ENCODE results near the gene CREBBP.

Gene CREBBP

DNA sequence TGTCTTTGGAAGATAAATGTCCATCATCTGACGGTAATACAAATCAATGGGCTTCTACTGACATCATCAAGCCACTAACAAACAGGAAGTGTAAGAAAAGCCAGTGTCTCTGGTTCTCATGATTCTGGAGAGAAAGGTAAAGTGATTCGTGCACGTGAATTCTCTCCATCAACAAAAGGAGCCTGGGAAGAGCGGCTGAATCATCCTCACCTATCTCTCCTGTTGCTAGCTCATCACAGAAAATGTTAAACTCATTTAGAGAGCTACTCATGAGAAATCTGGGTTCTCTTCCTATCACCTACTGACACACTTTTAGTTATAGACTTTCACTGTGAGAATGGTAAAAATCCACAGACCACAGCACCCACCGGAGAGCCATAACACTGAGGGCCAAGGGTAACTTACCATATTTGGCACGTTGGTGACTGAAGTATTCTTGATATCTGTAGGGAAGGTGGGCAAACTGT is 70.3 kb downstream of the CREBBP start:
- POLR2A ChIA-PET, result no interaction called here
- DNase-seq, result no peak
- 100% methylated on average over 5 of the region's 6 CpGs for WGBS (ENCODE audit: insufficient coverage)
- CTCF ChIA-PET, result interaction anchor here (1.2 kb wide), 1 partner anchor 26 kb away, joined by 3 read pairs; no protein-coding TSS in a partner anchor
- Histone ChIP-seq H3K9me3 (ENCODE audit: control extremely low read depth in 1 of 5, control insufficient read depth in 4 of 5, insufficient read depth in 2 of 5, low read depth in 1 of 5, low read length in 4 of 5) (no peaks in the 10 kb centered on the region), H3K36me3 (ENCODE audit: control insufficient read depth in 4 of 4, insufficient read depth in 4 of 4, low read length in 3 of 4) (peaks cover 9 to 36% (median 23%) of the 10 kb centered on the region in 4 experiments), H3K4me3 (ENCODE audit: control insufficient read depth in 1 of 7, extremely low read depth in 1 of 7, insufficient read depth in 4 of 7, low read depth in 2 of 7, low read length in 6 of 7) (no peak overlapping the region), H3K4me1 (ENCODE audit: control extremely low read depth in 1 of 4, control insufficient read depth in 4 of 4, insufficient read depth in 4 of 4, low read length in 3 of 4) (peaks cover 0 to 2% (median 0%) of the 10 kb centered on the region in 4 experiments), H3K27me3 (replicated peaks in 2 of 5; ENCODE audit: control insufficient read depth in 4 of 5, insufficient read depth in 5 of 5, low read length in 4 of 5) (no peaks in the 10 kb centered on the region), H3K27ac (ENCODE audit: insufficient read depth in 1 of 2, low read depth in 1 of 2, low read length in 2 of 2, poor library complexity in 1 of 2, severe bottlenecking in 2 of 2) (no peak overlapping the region)

DNA sequence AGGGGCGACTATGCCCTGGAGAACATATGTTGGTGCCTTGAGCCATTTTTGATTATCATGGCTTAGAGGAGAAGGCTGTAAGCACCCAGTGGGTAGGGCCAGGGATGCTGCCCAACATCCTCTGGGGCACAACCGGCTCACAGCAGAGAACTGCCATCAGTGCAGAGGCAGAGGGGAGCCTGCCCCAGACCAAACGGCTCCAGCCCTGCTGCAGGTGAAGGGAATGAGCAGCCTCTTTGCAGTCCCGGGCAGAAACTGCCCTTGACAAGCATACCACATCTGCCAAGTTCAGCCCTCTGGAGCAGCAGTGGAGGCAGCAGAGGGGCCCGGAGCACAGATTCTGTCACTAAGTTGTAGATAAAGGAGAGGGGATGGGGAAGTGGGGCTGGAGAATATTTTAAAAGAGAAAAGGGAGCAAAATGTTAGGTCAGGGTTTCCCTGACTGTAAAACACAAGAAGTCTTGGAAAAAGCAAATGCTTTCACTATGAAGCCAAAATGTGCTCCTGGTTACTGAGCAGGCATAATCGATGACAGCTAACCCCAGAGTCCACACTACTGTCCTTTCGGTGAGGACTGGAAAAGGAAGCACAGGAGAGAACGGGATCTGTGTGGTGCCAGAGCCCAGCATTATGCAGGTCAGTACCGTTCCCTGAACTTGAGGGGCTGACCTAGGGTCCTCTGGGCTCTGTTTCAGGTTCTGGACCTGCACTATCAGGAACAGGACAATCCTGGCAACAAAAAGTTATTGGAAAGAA is 72.0 kb downstream of the CREBBP start:
- Histone ChIP-seq H3K27ac (ENCODE audit: insufficient read depth in 1 of 2, low read depth in 1 of 2, low read length in 2 of 2, poor library complexity in 1 of 2, severe bottlenecking in 2 of 2) (no peak overlapping the region), H3K36me3 (ENCODE audit: control insufficient read depth in 4 of 4, insufficient read depth in 4 of 4, low read length in 3 of 4) (peaks cover 9 to 36% (median 23%) of the 10 kb centered on the region in 4 experiments), H3K27me3 (replicated peaks in 2 of 5; ENCODE audit: control insufficient read depth in 4 of 5, insufficient read depth in 5 of 5, low read length in 4 of 5) (no peaks in the 10 kb centered on the region), H3K4me1 (ENCODE audit: control extremely low read depth in 1 of 4, control insufficient read depth in 4 of 4, insufficient read depth in 4 of 4, low read length in 3 of 4) (peaks cover 0 to 2% (median 0%) of the 10 kb centered on the region in 4 experiments), H3K9me3 (ENCODE audit: control extremely low read depth in 1 of 5, control insufficient read depth in 4 of 5, insufficient read depth in 2 of 5, low read depth in 1 of 5, low read length in 4 of 5) (no peaks in the 10 kb centered on the region), H3K4me3 (ENCODE audit: control insufficient read depth in 1 of 7, extremely low read depth in 1 of 7, insufficient read depth in 4 of 7, low read depth in 2 of 7, low read length in 6 of 7) (no peak overlapping the region)
- ChIA-PET CTCF (no interaction called here), POLR2A (no interaction called here)
- 100% methylated on average over 8 of the region's 9 CpGs for whole genome bisulfite sequencing (ENCODE audit: insufficient coverage)
- DNase-seq, result no peak

- WGBS (ENCODE audit: insufficient coverage), result 88% methylated on average over 2 of the region's 3 CpGs
- ChIA-PET CTCF (no interaction called here), POLR2A (no interaction called here)
- Histone ChIP-seq H3K27me3 (replicated peaks in 2 of 5; ENCODE audit: control insufficient read depth in 4 of 5, insufficient read depth in 5 of 5, low read length in 4 of 5) (no peaks in the 10 kb centered on the region), H3K36me3 (ENCODE audit: control insufficient read depth in 4 of 4, insufficient read depth in 4 of 4, low read length in 3 of 4) (peaks cover 9 to 36% (median 23%) of the 10 kb centered on the region in 4 experiments), H3K4me3 (ENCODE audit: control insufficient read depth in 1 of 7, extremely low read depth in 1 of 7, insufficient read depth in 4 of 7, low read depth in 2 of 7, low read length in 6 of 7) (no peak overlapping the region), H3K9me3 (ENCODE audit: control extremely low read depth in 1 of 5, control insufficient read depth in 4 of 5, insufficient read depth in 2 of 5, low read depth in 1 of 5, low read length in 4 of 5) (no peaks in the 10 kb centered on the region), H3K4me1 (ENCODE audit: control extremely low read depth in 1 of 4, control insufficient read depth in 4 of 4, insufficient read depth in 4 of 4, low read length in 3 of 4) (peaks cover 0 to 2% (median 0%) of the 10 kb centered on the region in 4 experiments), H3K27ac (ENCODE audit: insufficient read depth in 1 of 2, low read depth in 1 of 2, low read length in 2 of 2, poor library complexity in 1 of 2, severe bottlenecking in 2 of 2) (no peak overlapping the region)
- DNase-seq, result no peak
Observed at GRCh38 chr16:3807425-3808123, 72.9 kb downstream of the CREBBP start.

DNA sequence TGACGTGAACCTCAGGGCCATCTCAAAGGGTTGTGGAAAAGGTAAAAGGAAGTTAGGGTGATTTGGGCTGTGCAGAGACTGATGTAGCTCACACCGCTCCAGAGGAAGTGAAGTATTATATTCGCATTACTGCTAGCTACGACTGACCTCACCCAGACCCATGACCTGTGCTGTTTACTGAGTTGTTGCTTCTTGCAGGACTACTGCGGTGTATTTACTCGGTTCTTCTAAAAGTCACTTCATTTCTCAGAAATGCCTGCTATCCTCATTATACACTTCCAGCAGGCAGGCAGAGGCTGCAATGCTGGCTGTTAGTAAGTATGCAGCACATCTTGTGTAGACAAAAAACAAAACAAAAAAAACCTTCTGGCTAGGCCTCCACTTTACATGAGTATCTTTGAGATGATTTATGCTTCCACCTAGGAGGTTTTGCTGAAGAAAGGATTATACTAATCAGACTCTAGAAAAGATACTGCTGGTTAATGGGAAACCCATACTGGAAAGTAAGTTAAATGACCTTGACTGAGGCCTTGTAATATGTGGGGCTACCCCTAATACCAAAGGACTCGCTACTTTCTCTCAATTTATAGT is 76.0 kb downstream of the CREBBP start:
- peaks cover 0 to 6% (median 3%) of the 10 kb centered on the region in 4 experiments for H3K4me1 ChIP-seq (ENCODE audit: control extremely low read depth in 1 of 4, control insufficient read depth in 4 of 4, insufficient read depth in 4 of 4, low read length in 3 of 4)
- peak overlapping the region in 1 of 2 experiments; percentile 18 for H3K27ac ChIP-seq (ENCODE audit: insufficient read depth in 1 of 2, low read depth in 1 of 2, low read length in 2 of 2, poor library complexity in 1 of 2, severe bottlenecking in 2 of 2)

DNA sequence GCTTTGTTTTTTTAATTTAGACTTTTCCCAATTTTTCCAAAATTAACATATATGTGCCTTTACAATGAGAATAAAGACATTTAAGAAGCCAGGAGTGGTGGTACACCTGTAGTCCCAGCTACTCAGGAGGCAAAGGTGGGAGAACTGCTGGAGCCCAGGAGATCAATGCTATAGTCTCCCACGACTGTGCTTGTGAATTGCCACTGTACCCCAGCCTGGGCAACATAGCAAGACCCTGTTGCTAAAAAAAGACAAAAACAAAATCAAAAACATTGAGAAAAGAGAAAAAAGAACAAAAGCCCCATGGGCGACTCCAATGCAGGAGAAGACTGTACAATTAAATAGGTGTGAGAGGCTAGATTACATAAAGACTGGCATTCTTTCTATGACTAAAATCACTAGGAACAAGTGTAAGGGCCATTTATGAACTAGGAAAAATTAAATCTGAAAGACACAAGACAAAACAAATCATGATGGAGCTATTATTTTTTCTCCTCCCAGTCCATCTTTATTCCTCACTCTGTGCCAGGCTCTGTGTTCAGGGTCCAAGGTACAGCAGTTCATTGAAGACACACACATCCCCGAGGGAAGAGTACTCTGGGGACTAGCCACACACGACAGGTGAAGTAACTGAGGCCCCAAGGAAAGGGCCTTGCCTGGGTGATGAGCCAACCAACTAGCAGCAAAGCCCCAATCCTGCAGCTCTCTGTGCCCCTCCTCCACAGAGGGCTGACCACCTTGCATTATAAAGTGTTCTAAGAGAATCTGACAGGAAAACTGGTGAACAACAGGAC is 79.8 kb downstream of the CREBBP start:
- CTCF ChIA-PET, result interaction anchor here (1.2 kb wide), 1 partner anchor 67 kb away, joined by 3 read pairs; no protein-coding TSS in a partner anchor

More for the DNA sequence above, 76.0 kb downstream of the CREBBP start:
- no peaks in the 10 kb centered on the region for H3K9me3 ChIP-seq (ENCODE audit: control extremely low read depth in 1 of 5, control insufficient read depth in 4 of 5, insufficient read depth in 2 of 5, low read depth in 1 of 5, low read length in 4 of 5)
- WGBS (ENCODE audit: insufficient coverage), result 100% methylated on average over 4 of the region's 7 CpGs
- no peak overlapping the region for H3K4me3 ChIP-seq (ENCODE audit: control insufficient read depth in 1 of 7, extremely low read depth in 1 of 7, insufficient read depth in 4 of 7, low read depth in 2 of 7, low read length in 6 of 7)
- ChIA-PET CTCF (no interaction called here), POLR2A (no interaction called here)
- no peak for DNase-seq
- H3K27me3 ChIP-seq (replicated peaks in 2 of 5; ENCODE audit: control insufficient read depth in 4 of 5, insufficient read depth in 5 of 5, low read length in 4 of 5), result no peaks in the 10 kb centered on the region
- H3K36me3 ChIP-seq (ENCODE audit: control insufficient read depth in 4 of 4, insufficient read depth in 4 of 4, low read length in 3 of 4), result peaks cover 5 to 28% (median 14%) of the 10 kb centered on the region in 4 experiments

GRCh38 chr16:3800019-3800418 is 80.5 kb downstream of the CREBBP start:
- CTCF ChIA-PET, result interaction anchor here (0.5 to 1.2 kb wide), 2 partner anchors 66 to 68 kb away, joined by 3 to 4 read pairs; no protein-coding TSS in a partner anchor
- Histone ChIP-seq H3K36me3 (ENCODE audit: control insufficient read depth in 4 of 4, insufficient read depth in 4 of 4, low read length in 3 of 4) (no peaks in the 10 kb centered on the region), H3K4me1 (ENCODE audit: control extremely low read depth in 1 of 4, control insufficient read depth in 4 of 4, insufficient read depth in 4 of 4, low read length in 3 of 4) (peaks cover 0 to 12% (median 4%) of the 10 kb centered on the region in 4 experiments), H3K9me3 (ENCODE audit: control extremely low read depth in 1 of 5, control insufficient read depth in 4 of 5, insufficient read depth in 2 of 5, low read depth in 1 of 5, low read length in 4 of 5) (no peaks in the 10 kb centered on the region), H3K27me3 (replicated peaks in 2 of 5; ENCODE audit: control insufficient read depth in 4 of 5, insufficient read depth in 5 of 5, low read length in 4 of 5) (no peaks in the 10 kb centered on the region), H3K27ac (ENCODE audit: insufficient read depth in 1 of 2, low read depth in 1 of 2, low read length in 2 of 2, poor library complexity in 1 of 2, severe bottlenecking in 2 of 2) (no peak overlapping the region), H3K4me3 (ENCODE audit: control insufficient read depth in 1 of 7, extremely low read depth in 1 of 7, insufficient read depth in 4 of 7, low read depth in 2 of 7, low read length in 6 of 7) (no peak overlapping the region)
- no peak for DNase-seq
- whole genome bisulfite sequencing (ENCODE audit: insufficient coverage), result 86% methylated on average over 4 of the region's 7 CpGs
- POLR2A ChIA-PET, result no interaction called here

More for the DNA sequence above, 79.8 kb downstream of the CREBBP start:
- H3K4me1 ChIP-seq (ENCODE audit: control extremely low read depth in 1 of 4, control insufficient read depth in 4 of 4, insufficient read depth in 4 of 4, low read length in 3 of 4), result peaks cover 0 to 12% (median 4%) of the 10 kb centered on the region in 4 experiments
- H3K36me3 ChIP-seq (ENCODE audit: control insufficient read depth in 4 of 4, insufficient read depth in 4 of 4, low read length in 3 of 4), result no peaks in the 10 kb centered on the region
- H3K27me3 ChIP-seq (replicated peaks in 2 of 5; ENCODE audit: control insufficient read depth in 4 of 5, insufficient read depth in 5 of 5, low read length in 4 of 5), result no peaks in the 10 kb centered on the region
- no peak for DNase-seq
- H3K9me3 ChIP-seq (ENCODE audit: control extremely low read depth in 1 of 5, control insufficient read depth in 4 of 5, insufficient read depth in 2 of 5, low read depth in 1 of 5, low read length in 4 of 5), result no peaks in the 10 kb centered on the region
- POLR2A ChIA-PET, result no interaction called here
- H3K4me3 ChIP-seq (ENCODE audit: control insufficient read depth in 1 of 7, extremely low read depth in 1 of 7, insufficient read depth in 4 of 7, low read depth in 2 of 7, low read length in 6 of 7), result no peak overlapping the region
- no peak overlapping the region for H3K27ac ChIP-seq (ENCODE audit: insufficient read depth in 1 of 2, low read depth in 1 of 2, low read length in 2 of 2, poor library complexity in 1 of 2, severe bottlenecking in 2 of 2)
- 94% methylated on average over 3 of the region's 4 CpGs for WGBS (ENCODE audit: insufficient coverage)
